Trophoblast cell (in vitro differentiated cells and primary cell): ENCODE data around the gene OR2V2.

Experiments
- DNase-seq, 2 donors: peaks; one replicate each; pipeline ENCODE4 v3.0.0-alpha.2; 2016
- H2AFZ ChIP-seq: 2 replicates; pipeline ENCODE4 v1.6.1; 2013; ENCODE audit warnings: low read length, moderate library complexity, mild to moderate bottlenecking; ENCODE audit not compliant: insufficient read depth, poor library complexity
- H2AK5ac ChIP-seq: 2 replicates; pipeline ENCODE4 v1.6.1; 2013; ENCODE audit warnings: mild to moderate bottlenecking, low read length
- H2BK120ac ChIP-seq: 2 replicates; pipeline ENCODE4 v1.6.1; 2013; ENCODE audit warnings: low read length, mild to moderate bottlenecking, moderate library complexity; ENCODE audit not compliant: insufficient read depth, poor library complexity
- H2BK12ac ChIP-seq: 2 replicates; pipeline ENCODE4 v1.6.1; 2013; ENCODE audit warnings: mild to moderate bottlenecking, low read length, moderate library complexity
- H2BK5ac ChIP-seq: 2 replicates; pipeline ENCODE4 v1.6.1; 2013; ENCODE audit warnings: low read length, low read depth, moderate library complexity, mild to moderate bottlenecking; ENCODE audit not compliant: poor library complexity
- H3K14ac ChIP-seq: 2 replicates; pipeline ENCODE4 v1.6.1; 2013; ENCODE audit warnings: mild to moderate bottlenecking, low read length
- H3K18ac ChIP-seq: 2 replicates; pipeline ENCODE4 v1.6.1; 2013; ENCODE audit warnings: mild to moderate bottlenecking, low read length
- H3K23ac ChIP-seq: 2 replicates; pipeline ENCODE4 v1.6.1; 2013; ENCODE audit warnings: low read length
- H3K27ac ChIP-seq: 2 replicates; pipeline ENCODE4 v1.5.1; 2013; ENCODE audit warnings: low read depth, mild to moderate bottlenecking, inconsistent platforms, low read length, moderate library complexity
- H3K27me3 ChIP-seq: 2 replicates; pipeline ENCODE4 v1.6.1; 2013; ENCODE audit warnings: inconsistent platforms, mild to moderate bottlenecking, low read length, moderate library complexity; ENCODE audit not compliant: insufficient read depth
- H3K36me3 ChIP-seq, 2 experiments: 1 replicate in 1 of 2; 2 replicates in 1 of 2; pipeline ENCODE4 v1.6.1; 2013; ENCODE audit warnings: low read length in 2 of 2, mild to moderate bottlenecking in 2 of 2, moderate library complexity in 1 of 2; ENCODE audit not compliant: insufficient read depth in 2 of 2, control insufficient read depth in 1 of 2
- H3K4ac ChIP-seq: 2 replicates; pipeline ENCODE4 v1.6.1; 2013; ENCODE audit warnings: low read depth, mild to moderate bottlenecking, low read length, moderate library complexity
- H3K4me1 ChIP-seq, 2 experiments: 1 replicate in 1 of 2; 2 replicates in 1 of 2; pipeline ENCODE4 v1.6.1; 2013; ENCODE audit warnings: low read length in 2 of 2, mild to moderate bottlenecking in 2 of 2, moderate library complexity in 1 of 2; ENCODE audit not compliant: insufficient read depth in 2 of 2, control insufficient read depth in 1 of 2
- H3K4me2 ChIP-seq: 2 replicates; pipeline ENCODE4 v1.6.1; 2013; ENCODE audit warnings: inconsistent platforms, mild to moderate bottlenecking, low read length, moderate library complexity
- H3K4me3 ChIP-seq: 2 replicates; pipeline ENCODE4 v1.5.1; 2013; ENCODE audit warnings: mild to moderate bottlenecking, low read depth, low read length, inconsistent platforms
- H3K79me1 ChIP-seq: one replicate; pipeline ENCODE4 v1.6.1; 2013; ENCODE audit warnings: low read length
- H3K79me2 ChIP-seq: 2 replicates; pipeline ENCODE4 v1.6.1; 2013; ENCODE audit warnings: low read length, mild to moderate bottlenecking; ENCODE audit not compliant: control insufficient read depth, insufficient read depth, poor library complexity
- H3K9ac ChIP-seq: 2 replicates; pipeline ENCODE4 v1.6.1; 2013; ENCODE audit warnings: mild to moderate bottlenecking, low read length
- H3K9me3 ChIP-seq: 2 replicates; pipeline ENCODE4 v1.6.1; 2013; ENCODE audit warnings: low read depth, mild to moderate bottlenecking, control low read depth, inconsistent platforms, low read length; ENCODE audit not compliant: insufficient read depth
- H4K12ac ChIP-seq: 2 replicates; pipeline ENCODE4 v1.6.1; 2013; ENCODE audit warnings: low read depth, mild to moderate bottlenecking, low read length, moderate library complexity
- H4K8ac ChIP-seq: 2 replicates; pipeline ENCODE4 v1.6.1; 2013; ENCODE audit warnings: low read depth, mild to moderate bottlenecking, low read length, moderate library complexity
- H4K91ac ChIP-seq: one replicate; pipeline ENCODE4 v1.6.1; 2013; ENCODE audit warnings: low read depth, mild to moderate bottlenecking, low read length, moderate library complexity
- WGBS: extraction: QIAGEN DNeasy Blood & Tissue Kit; methylation state at CpG from one replicate; pipeline ENCODE4 v1.1.7; 2013; ENCODE audit warnings: missing lambda C conversion rate; ENCODE audit not compliant: insufficient read length, insufficient coverage; ENCODE audit errors: extremely low coverage; 5-methylcytosine and 5-hydroxymethylcytosine counted together

OR2V2 gene

DNA sequence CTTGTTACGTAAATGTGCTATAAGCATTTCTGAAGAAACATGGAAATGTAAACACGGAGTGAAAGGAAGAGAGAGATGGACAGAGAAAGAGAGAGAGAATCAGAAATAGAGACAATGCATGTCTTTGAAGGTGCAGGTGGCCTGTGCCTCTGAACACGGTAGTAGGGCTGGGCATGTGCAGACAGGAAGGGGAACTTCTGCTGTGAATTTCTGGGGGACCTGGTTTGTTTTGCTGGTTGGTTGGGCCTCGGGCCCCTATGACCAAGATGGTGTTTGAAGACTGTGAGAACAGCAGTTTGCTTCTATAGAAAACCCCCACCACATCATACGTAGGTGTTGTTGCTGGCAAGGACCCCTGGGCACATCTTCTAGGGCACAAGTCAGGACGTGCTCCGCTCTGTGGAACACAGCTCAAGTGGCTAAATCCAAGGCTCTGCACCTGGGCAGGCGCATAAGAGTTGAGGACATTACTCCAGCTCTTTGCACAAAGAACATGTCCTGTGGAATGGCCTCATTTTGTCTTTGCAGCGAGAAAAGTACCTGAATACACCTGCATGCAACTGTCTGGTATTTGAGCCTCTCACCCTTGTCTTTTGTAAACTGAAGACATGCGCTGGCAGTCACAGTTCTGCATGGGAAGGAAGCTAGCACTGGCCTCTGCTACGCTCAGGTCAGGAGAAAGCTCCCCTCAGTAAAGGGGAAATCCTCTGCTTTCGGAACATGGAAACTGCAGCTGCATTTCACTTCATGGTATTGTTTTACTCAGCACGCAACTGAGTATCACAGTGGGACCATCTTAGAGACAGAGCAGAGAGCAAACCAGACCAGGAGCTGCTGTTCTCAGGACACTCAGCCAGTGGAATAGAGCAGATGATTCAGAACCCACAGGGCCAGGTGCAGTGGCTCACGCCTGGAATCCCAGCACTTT is 2.7 kb downstream of the OR2V2 start:
- Histone ChIP-seq H3K14ac (no peak overlapping the region), H3K4me3 (no peak overlapping the region), H4K12ac (no peak overlapping the region), H2AFZ (no peak overlapping the region), H3K9me3 (peaks cover 2% of the 10 kb centered on the region), H4K91ac (no peak overlapping the region), H3K79me1 (no peaks in the 10 kb centered on the region), H3K4me2 (no peak overlapping the region), H2AK5ac (no peak overlapping the region), H2BK120ac (no peak overlapping the region), H3K27me3 (no peaks in the 10 kb centered on the region), H2BK5ac (no peak overlapping the region), H3K36me3 (no peaks in the 10 kb centered on the region), H3K4ac (no peak overlapping the region), H2BK12ac (no peak overlapping the region), H4K8ac (no peak overlapping the region), H3K4me1 (no peaks in the 10 kb centered on the region), H3K18ac (no peak overlapping the region), H3K23ac (no peak overlapping the region), H3K27ac (no peak overlapping the region), H3K79me2 (no peaks in the 10 kb centered on the region), H3K9ac (peak overlapping the region; percentile 26)
- DNase-seq = no peak
- no CpG with 5 or more reads among the region's 14 CpGs for WGBS

DNA sequence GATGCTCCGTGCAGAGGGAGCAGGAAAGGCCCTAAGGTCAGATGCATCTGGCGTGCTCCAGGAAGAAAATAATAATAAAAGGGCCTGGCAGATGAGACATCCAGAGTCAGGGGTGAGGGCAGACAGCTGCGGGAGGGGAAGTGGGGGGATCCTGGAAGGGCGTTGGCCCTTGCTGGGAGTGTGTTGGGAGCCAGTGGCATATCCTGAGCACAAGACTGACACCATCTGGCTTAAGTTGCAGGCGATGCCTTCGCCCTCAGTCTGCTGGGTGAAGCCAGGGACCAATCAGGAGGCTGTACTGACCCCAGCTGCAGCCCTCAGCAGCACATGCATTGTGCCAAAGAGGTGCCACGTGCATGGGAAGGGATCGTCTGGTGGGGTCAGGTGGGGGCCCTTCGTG is 3.8 kb downstream of the OR2V2 start:
- no peak overlapping the region for H3K23ac ChIP-seq
- no peak overlapping the region for H2BK5ac ChIP-seq
- no peak overlapping the region for H4K8ac ChIP-seq
- H4K12ac ChIP-seq = no peak overlapping the region
- H3K18ac ChIP-seq = no peak overlapping the region
- H3K4me2 ChIP-seq = no peak overlapping the region
- no peak overlapping the region for H2BK120ac ChIP-seq
- no peak for DNase-seq
- H3K9me3 ChIP-seq = peaks cover 5% of the 10 kb centered on the region
- H3K79me1 ChIP-seq = no peaks in the 10 kb centered on the region
- no peak overlapping the region for H4K91ac ChIP-seq
- H3K9ac ChIP-seq = no peak overlapping the region
- H2AK5ac ChIP-seq = no peak overlapping the region
- H3K79me2 ChIP-seq = no peaks in the 10 kb centered on the region
- no peak overlapping the region for H2BK12ac ChIP-seq
- H3K4me3 ChIP-seq = no peak overlapping the region
- no peaks in the 10 kb centered on the region for H3K36me3 ChIP-seq
- no CpG with 5 or more reads among the region's 9 CpGs for WGBS
- no peak overlapping the region for H3K27ac ChIP-seq
- no peak overlapping the region for H3K4ac ChIP-seq
- no peak overlapping the region for H3K14ac ChIP-seq
- no peaks in the 10 kb centered on the region for H3K4me1 ChIP-seq
- no peak overlapping the region for H2AFZ ChIP-seq
- no peaks in the 10 kb centered on the region for H3K27me3 ChIP-seq

DNA sequence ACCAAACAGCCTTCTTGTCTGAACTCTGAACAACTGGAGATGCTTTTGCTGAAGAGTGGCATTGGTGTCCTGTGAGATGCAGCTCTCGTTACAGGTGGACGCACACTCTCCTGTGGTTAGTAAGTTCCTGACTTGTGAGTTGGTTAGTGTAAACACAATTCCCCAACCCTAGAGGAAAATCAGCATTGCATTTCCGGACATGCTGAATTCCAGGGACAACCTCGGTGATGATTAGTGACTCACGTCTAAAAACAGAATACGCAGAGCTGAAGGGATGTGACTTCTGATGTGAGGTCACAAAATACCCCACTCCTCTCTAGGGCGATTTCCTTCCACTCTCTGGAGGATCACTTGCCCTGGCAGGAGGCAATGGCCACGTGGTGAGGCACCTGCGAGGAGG is 5.0 kb downstream of the OR2V2 start:
- Histone ChIP-seq H3K23ac (no peak overlapping the region), H3K79me1 (no peaks in the 10 kb centered on the region), H3K36me3 (no peaks in the 10 kb centered on the region), H3K27ac (no peak overlapping the region), H3K4me3 (no peak overlapping the region), H4K91ac (no peak overlapping the region), H3K9ac (no peak overlapping the region), H2AFZ (no peak overlapping the region), H3K4ac (no peak overlapping the region), H3K4me1 (no peaks in the 10 kb centered on the region), H3K9me3 (peaks cover 5% of the 10 kb centered on the region), H2BK5ac (no peak overlapping the region), H3K14ac (no peak overlapping the region), H4K12ac (no peak overlapping the region), H3K79me2 (no peaks in the 10 kb centered on the region), H3K27me3 (no peaks in the 10 kb centered on the region), H3K4me2 (no peak overlapping the region), H2BK12ac (no peak overlapping the region), H4K8ac (no peak overlapping the region), H2AK5ac (no peak overlapping the region), H2BK120ac (no peak overlapping the region), H3K18ac (no peak overlapping the region)
- peak in 1 of 2 donors; percentile 34 for DNase-seq
- WGBS = no CpG with 5 or more reads among the region's 9 CpGs

DNA sequence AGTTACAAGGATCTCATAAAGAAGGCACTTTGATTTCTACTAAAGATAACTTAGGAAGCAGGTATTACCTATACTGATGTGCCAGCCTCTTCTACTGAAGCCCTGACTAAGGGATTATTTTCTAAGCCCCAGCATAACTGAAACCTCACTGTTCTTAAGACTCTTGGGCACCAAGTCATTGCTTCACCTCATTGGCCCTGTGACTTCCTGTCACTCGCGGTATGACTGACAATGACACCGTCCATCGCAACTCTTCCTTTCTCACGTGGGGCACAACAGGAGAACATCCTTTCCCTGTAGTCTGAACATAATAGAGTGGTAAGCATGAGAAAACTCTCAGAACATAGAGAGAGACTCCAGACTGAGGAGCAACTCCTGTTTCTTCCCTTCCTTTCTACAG is 6.4 kb downstream of the OR2V2 start:
- Histone ChIP-seq H3K4me1 (no peaks in the 10 kb centered on the region), H3K9ac (no peak overlapping the region), H2AK5ac (no peak overlapping the region), H3K23ac (no peak overlapping the region), H3K4me2 (no peak overlapping the region), H3K27me3 (no peaks in the 10 kb centered on the region), H3K36me3 (no peaks in the 10 kb centered on the region), H4K8ac (no peak overlapping the region), H3K18ac (no peak overlapping the region), H2AFZ (no peak overlapping the region), H3K14ac (no peak overlapping the region), H2BK12ac (no peak overlapping the region), H2BK5ac (no peak overlapping the region), H3K9me3 (peaks cover 2% of the 10 kb centered on the region), H3K4me3 (no peak overlapping the region), H3K4ac (no peak overlapping the region), H3K79me2 (no peaks in the 10 kb centered on the region), H3K79me1 (no peaks in the 10 kb centered on the region), H4K91ac (no peak overlapping the region), H4K12ac (no peak overlapping the region), H2BK120ac (no peak overlapping the region), H3K27ac (no peak overlapping the region)
- no CpG with 5 or more reads among the region's 5 CpGs for WGBS
- no peak for DNase-seq
